Vagina (tissue), 2 donors: ENCODE data around the gene TNNI2. TPM values are rescaled to one million over a fixed set of nuclear protein-coding genes. Genes with fewer than 3 reads are reported as not detected.

ENCODE experiments used
- DNase-seq, 2 donors: peaks; one replicate each; pipeline ENCODE4 v3.0.0-alpha.2; 2017; ENCODE audit errors: extremely low spot score in 2 of 2
- H3K27ac ChIP-seq: fragments of 200-600 bp; sonication (generic); one replicate; pipeline ENCODE4 v1.5.1; 2019
- H3K27me3 ChIP-seq: fragments of 200-600 bp; sonication (generic); one replicate; pipeline ENCODE4 v1.5.1; 2019
- H3K36me3 ChIP-seq, 2 donors: fragments of 200-600 bp; sonication (generic); one replicate each; pipeline ENCODE4 v1.5.1; 2017 to 2019
- H3K4me1 ChIP-seq: fragments of 200-600 bp; sonication (generic); one replicate; pipeline ENCODE4 v1.5.1; 2019
- H3K4me3 ChIP-seq, 2 donors: fragments of 200-600 bp; sonication (generic); 1 replicate in 1 of 2; 2 replicates in 1 of 2; pipeline ENCODE4 v1.5.1; 2016 to 2019
- H3K9me3 ChIP-seq: fragments of 200-600 bp; sonication (generic); one replicate; pipeline ENCODE4 v1.5.1; 2019
- POLR2A ChIP-seq, 2 donors: fragments of 450-650 bp; IDR thresholded peaks; one replicate each; pipeline ENCODE4 v1.6.1; 2017; ENCODE audit warnings: antibody characterized with exemption in 2 of 2, mild to moderate bottlenecking in 2 of 2, moderate library complexity in 2 of 2
- POLR2AphosphoS5 ChIP-seq, 2 donors: sonication (generic); formaldehyde crosslinking; IDR thresholded peaks; one replicate each; pipeline ENCODE4 v1.9.0; 2017; ENCODE audit warnings: antibody characterized with exemption in 2 of 2, mild to moderate bottlenecking in 2 of 2, low read depth in 1 of 2; ENCODE audit not compliant: insufficient read depth in 1 of 2
- intact Hi-C: fragments of 100-400 bp; cut with DNase I; formaldehyde crosslinking; loops from one replicate; pipeline ENCODE4 v1.15.1; 2023
- total RNA-seq: library from RNA; depleted of rRNA; stranded (reverse); fragments of >200 nt; gene quantifications from one replicate; pipeline ENCODE4 v1.2.3, GENCODE V29; 2016
- TF ChIP-seq, protein P1 (sequence below), 3 experiments: fragments of 450-650 bp in 2 of 3; fragments of 200-600 bp in 1 of 3; sonication (generic) in 1 of 3; IDR thresholded peaks; one replicate each; pipeline ENCODE4 v1.5.1; 2017 to 2019; ENCODE audit warnings: antibody characterized with exemption in 3 of 3, mild to moderate bottlenecking in 2 of 3, moderate library complexity in 2 of 3

The TNNI2 gene
- total RNA-seq, 1 donor from 2014 or later = not detected

DNA sequence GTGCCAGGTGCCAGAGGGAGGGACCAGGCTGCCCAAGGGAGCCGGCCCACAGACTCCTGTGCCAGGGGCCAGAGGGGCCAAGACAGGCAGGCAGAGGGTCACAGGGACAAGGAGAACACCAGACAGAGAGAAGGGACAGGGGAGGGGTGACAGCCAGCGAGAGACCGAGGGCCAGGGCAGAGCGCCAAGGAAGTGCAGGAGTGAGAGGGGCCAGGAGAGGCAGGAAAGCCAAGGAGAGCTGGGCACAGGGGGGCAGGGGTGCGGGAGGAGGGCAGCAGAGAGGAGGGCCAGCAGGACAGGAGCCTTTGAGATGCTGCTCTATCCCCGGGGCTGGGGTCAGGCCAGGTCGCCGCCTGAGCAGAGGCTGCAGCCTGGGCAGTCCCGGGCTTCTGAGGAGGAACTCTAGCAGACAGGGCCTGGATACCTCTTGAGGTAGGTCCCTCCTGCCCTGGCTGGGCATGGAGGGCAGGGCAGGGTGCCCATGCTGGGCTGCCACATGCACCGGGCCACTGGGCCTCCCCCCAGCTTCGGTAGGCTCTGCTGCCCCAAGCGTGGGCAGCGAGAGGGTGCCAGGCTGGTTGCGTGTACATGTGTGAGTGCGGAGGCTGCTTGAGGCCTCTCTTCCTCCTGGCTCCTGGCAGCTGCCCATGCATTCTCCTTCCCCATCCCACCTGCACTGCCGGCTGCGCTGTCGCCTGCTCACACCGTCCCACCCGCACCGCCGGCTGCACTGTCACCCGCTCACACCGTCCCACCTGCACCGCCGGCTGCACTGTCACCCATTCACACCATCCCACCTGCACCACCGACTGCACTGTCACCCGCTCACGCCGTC, 26.3 kb downstream of the TNNI2 start:
- no peaks in the 10 kb centered on the region for H3K9me3 ChIP-seq
- H3K4me1 ChIP-seq = peaks cover 69% of the 10 kb centered on the region
- no peaks in the 10 kb centered on the region for H3K27me3 ChIP-seq
- intact Hi-C loops = no loop called here
- peak overlapping the region; percentile 15 to 31 for H3K4me3 ChIP-seq
- peak overlapping the region; percentile 96 for H3K27ac ChIP-seq
- TF ChIP-seq POLR2AphosphoS5 (IDR thresholded peaks at IDR 0.05; ENCODE audit: insufficient read depth in 1 of 2, low read depth in 1 of 2) (no peak), POLR2A (IDR thresholded peaks at IDR 0.05) (no peak)
- TF ChIP-seq, protein P1, sequence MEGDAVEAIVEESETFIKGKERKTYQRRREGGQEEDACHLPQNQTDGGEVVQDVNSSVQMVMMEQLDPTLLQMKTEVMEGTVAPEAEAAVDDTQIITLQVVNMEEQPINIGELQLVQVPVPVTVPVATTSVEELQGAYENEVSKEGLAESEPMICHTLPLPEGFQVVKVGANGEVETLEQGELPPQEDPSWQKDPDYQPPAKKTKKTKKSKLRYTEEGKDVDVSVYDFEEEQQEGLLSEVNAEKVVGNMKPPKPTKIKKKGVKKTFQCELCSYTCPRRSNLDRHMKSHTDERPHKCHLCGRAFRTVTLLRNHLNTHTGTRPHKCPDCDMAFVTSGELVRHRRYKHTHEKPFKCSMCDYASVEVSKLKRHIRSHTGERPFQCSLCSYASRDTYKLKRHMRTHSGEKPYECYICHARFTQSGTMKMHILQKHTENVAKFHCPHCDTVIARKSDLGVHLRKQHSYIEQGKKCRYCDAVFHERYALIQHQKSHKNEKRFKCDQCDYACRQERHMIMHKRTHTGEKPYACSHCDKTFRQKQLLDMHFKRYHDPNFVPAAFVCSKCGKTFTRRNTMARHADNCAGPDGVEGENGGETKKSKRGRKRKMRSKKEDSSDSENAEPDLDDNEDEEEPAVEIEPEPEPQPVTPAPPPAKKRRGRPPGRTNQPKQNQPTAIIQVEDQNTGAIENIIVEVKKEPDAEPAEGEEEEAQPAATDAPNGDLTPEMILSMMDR (IDR thresholded peaks at IDR 0.05) = no peak
- no peak for DNase-seq
- H3K36me3 ChIP-seq = no peaks in the 10 kb centered on the region

DNA sequence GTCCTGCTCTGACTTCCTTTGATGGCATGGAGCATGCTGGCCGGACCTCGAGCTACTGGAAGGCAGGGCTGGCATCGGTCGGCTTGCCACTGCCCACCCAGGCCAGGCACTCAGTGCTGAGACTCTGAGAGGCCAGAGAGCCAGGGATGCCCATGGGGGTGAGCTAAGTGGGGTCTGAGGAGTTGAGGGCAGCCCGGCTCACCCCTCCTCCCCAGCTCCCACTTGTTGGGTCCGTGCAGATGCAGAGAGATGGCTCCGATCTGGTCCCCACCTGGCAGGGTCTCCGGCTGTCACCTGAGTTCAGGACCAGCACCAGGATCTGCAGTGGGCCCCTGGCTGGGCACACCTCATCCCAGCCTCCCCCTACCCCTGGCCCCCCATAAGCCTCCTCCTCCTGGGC, 27.4 kb downstream of the TNNI2 start:
- intact Hi-C loops = no loop called here
- Histone ChIP-seq H3K36me3 (no peaks in the 10 kb centered on the region), H3K27ac (peak overlapping the region; percentile 96), H3K27me3 (no peaks in the 10 kb centered on the region), H3K4me1 (peaks cover 81% of the 10 kb centered on the region), H3K9me3 (no peaks in the 10 kb centered on the region), H3K4me3 (no peak overlapping the region)
- TF ChIP-seq, protein P1 (IDR thresholded peaks at IDR 0.05) = no peak
- TF ChIP-seq POLR2A (IDR thresholded peaks at IDR 0.05) = no peak
- no peak for TF ChIP-seq POLR2AphosphoS5 (IDR thresholded peaks at IDR 0.05; ENCODE audit: insufficient read depth in 1 of 2, low read depth in 1 of 2)
- no peak for DNase-seq

DNA sequence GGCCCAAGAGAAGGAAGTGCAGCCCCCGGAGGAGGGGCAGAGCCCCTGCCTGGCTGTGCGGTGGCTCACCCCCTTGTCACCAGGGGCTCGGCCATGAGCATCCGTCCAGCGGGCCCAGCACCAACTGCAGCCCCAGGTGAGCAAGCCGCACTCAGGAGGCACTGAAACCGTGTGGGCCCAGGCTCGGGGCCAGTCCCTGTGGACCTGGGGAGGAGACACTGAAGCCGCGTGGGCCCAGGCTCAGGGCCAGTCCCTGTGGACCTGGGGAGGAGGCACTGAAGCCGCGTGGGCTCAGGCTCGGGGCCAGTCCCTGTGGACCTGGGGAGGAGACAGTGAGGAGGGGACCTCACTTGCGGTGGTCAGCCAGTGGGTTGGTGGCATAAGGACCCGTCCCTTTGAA, 28.0 kb downstream of the TNNI2 start:
- Histone ChIP-seq H3K4me3 (no peak overlapping the region), H3K9me3 (no peaks in the 10 kb centered on the region), H3K36me3 (no peaks in the 10 kb centered on the region), H3K27ac (peak overlapping the region; percentile 96), H3K27me3 (no peaks in the 10 kb centered on the region), H3K4me1 (peaks cover 85% of the 10 kb centered on the region)
- no peak for DNase-seq
- intact Hi-C loops = no loop called here
- TF ChIP-seq, protein P1 (IDR thresholded peaks at IDR 0.05) = no peak
- no peak for TF ChIP-seq POLR2A (IDR thresholded peaks at IDR 0.05)
- TF ChIP-seq POLR2AphosphoS5 (IDR thresholded peaks at IDR 0.05; ENCODE audit: insufficient read depth in 1 of 2, low read depth in 1 of 2) = no peak

DNA sequence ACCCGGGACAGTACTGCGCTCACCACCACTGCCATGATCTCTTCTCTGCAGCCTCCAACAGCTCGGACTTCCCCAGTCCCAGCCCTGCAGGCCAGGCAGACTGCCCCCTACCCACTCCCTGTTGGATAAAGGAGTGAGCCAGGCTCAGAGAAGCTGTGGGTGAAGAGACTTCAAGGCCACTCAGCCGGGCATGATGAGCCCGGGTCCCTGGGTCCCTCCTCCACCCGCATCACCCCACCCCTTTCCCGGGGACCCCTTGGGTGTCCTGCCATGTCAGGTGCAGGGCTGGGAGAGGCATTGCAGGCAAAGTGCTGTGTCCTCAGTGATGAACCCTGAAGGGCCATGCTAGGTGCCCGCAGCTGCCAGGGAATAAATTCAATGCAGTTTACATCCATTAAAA, 28.6 kb downstream of the TNNI2 start:
- Histone ChIP-seq H3K27ac (peak overlapping the region; percentile 96), H3K4me1 (peaks cover 91% of the 10 kb centered on the region), H3K36me3 (no peaks in the 10 kb centered on the region), H3K9me3 (no peaks in the 10 kb centered on the region), H3K27me3 (no peaks in the 10 kb centered on the region), H3K4me3 (no peak overlapping the region)
- intact Hi-C loops = no loop called here
- DNase-seq = no peak
- TF ChIP-seq, protein P1 (IDR thresholded peaks at IDR 0.05) = no peak
- TF ChIP-seq POLR2AphosphoS5 (IDR thresholded peaks at IDR 0.05; ENCODE audit: insufficient read depth in 1 of 2, low read depth in 1 of 2) = no peak
- no peak for TF ChIP-seq POLR2A (IDR thresholded peaks at IDR 0.05)

DNA sequence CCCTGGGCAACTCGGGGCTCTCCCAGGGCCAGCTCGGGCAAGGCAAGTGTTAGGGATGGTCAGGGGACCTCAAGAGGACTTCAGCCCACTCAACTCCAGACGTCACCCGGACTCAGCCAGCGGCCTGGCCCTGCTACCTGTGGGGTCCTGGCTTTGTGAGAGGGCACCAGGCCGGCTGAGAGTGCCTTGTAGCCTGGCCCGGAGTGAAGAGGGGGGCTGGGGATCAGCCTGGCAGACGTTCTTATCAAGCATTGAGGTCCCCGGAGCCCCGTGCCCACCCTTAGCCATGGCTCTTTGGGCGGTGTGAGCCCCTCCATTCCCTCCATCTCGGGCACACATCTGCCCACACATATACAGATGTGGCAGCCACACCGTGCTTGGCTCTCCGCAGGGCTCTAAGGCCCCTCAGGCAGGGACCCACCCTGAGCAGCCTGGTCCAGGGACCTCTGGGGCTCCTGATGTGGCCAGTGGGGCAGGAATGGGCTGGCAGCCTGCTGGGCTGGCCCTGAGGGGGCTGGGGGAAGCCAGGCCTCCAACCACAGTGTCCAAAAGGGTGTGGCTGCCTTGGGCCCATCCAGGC, 29.4 kb downstream of the TNNI2 start:
- Histone ChIP-seq H3K4me3 (peak overlapping the region; percentile 47 to 50), H3K27me3 (no peaks in the 10 kb centered on the region), H3K36me3 (no peaks in the 10 kb centered on the region), H3K27ac (peak overlapping the region; percentile 96), H3K9me3 (no peaks in the 10 kb centered on the region), H3K4me1 (peaks cover 96% of the 10 kb centered on the region)
- intact Hi-C loops = no loop called here
- no peak for DNase-seq
- TF ChIP-seq, protein P1 (IDR thresholded peaks at IDR 0.05) = no peak
- TF ChIP-seq POLR2AphosphoS5 (IDR thresholded peaks at IDR 0.05; ENCODE audit: insufficient read depth in 1 of 2, low read depth in 1 of 2) = no peak
- TF ChIP-seq POLR2A (IDR thresholded peaks at IDR 0.05) = no peak
